ENCODE measurements around the gene AGRP. TPM values are rescaled to one million over a fixed set of nuclear protein-coding genes. Genes with fewer than 3 reads are reported as not detected.

AGRP gene
- total RNA-seq, 1 experiment from 2014 or later = not detected

GRCh38 chr16:67528870-67529581, 45.7 kb upstream of the AGRP start:
- TF ChIP-seq, protein P1, sequence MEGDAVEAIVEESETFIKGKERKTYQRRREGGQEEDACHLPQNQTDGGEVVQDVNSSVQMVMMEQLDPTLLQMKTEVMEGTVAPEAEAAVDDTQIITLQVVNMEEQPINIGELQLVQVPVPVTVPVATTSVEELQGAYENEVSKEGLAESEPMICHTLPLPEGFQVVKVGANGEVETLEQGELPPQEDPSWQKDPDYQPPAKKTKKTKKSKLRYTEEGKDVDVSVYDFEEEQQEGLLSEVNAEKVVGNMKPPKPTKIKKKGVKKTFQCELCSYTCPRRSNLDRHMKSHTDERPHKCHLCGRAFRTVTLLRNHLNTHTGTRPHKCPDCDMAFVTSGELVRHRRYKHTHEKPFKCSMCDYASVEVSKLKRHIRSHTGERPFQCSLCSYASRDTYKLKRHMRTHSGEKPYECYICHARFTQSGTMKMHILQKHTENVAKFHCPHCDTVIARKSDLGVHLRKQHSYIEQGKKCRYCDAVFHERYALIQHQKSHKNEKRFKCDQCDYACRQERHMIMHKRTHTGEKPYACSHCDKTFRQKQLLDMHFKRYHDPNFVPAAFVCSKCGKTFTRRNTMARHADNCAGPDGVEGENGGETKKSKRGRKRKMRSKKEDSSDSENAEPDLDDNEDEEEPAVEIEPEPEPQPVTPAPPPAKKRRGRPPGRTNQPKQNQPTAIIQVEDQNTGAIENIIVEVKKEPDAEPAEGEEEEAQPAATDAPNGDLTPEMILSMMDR (IDR thresholded peaks at IDR 0.05; ENCODE audit: unreplicated experiment) = no peak
- no TSS peak for BruUV-seq (replicated peaks)
- Mint-ChIP-seq H3K27ac (ENCODE audit: unreplicated experiment) (peak overlapping the region; percentile 76), H3K36me3 (ENCODE audit: insufficient read depth, unreplicated experiment) (peaks cover 45% of the 10 kb centered on the region), H3K4me3 (ENCODE audit: low read depth, unreplicated experiment) (peak overlapping the region; percentile 87), H3K4me1 (ENCODE audit: low read depth, unreplicated experiment) (peaks cover 40% of the 10 kb centered on the region), H3K9me3 (ENCODE audit: low read depth, unreplicated experiment) (no peaks in the 10 kb centered on the region), H3K27me3 (ENCODE audit: unreplicated experiment) (peaks cover 21% of the 10 kb centered on the region)
- DNase-seq = peak; percentile 65
- CTCF ChIA-PET = interaction anchor here (0.5 to 2.5 kb wide), 8 partner anchors 8 to 361 kb away, joined by 3 to 7 read pairs (median 6); partner anchors contain the start of genes ACD, ATP6V0D1, HSD11B2 and PARD6A
- intact Hi-C loops (cut with micrococcal nuclease; ENCODE audit: unreplicated experiment) = no loop called here

DNA sequence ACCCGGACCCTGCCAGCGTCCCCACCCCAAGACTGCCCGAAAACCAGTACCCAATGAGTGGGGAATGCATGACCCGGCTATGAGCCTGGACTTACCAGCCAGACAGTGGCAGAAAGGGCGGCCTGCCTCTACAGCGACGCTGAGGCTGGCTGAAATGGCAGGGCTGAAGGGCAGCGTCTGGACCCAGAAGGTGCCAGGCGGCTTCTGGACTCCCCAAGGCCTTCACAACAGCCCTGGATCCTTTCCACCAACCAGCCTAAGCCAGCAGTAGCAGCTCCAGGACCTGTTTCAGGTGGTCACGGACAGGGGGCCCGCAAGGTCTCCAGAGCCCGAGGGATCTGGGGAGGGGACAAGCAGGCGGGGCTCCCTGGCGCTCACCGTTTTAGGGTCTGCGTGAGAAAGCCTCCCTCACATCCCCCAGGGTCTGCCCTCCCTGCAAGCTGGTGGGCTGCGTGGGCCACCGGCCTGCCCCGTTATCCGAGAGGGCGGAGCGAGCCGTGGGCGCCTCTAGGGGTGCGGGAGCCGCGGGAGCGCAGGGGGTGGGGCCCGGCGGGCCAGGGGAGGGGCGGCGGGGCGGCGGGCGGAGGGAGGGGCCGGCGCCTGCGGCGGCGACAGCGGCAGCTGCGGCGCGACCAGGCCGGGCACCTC, 45.0 kb upstream of the AGRP start, which contains the start of gene RIPOR1:
RIPOR1 (plus strand) TSS at position 608 of the 648 bp plus-strand sequence. CDS start 9,618 bp downstream, outside the sequence.
- Mint-ChIP-seq H3K27me3 (ENCODE audit: unreplicated experiment) (peaks cover 24% of the 10 kb centered on the region), H3K4me3 (ENCODE audit: low read depth, unreplicated experiment) (peak within 1 kb of the TSS; percentile 87), H3K27ac (ENCODE audit: unreplicated experiment) (peak within 1 kb of the TSS; percentile 76), H3K36me3 (ENCODE audit: insufficient read depth, unreplicated experiment) (peaks cover 42% of the 10 kb centered on the region), H3K9me3 (ENCODE audit: low read depth, unreplicated experiment) (no peaks in the 10 kb centered on the region), H3K4me1 (ENCODE audit: low read depth, unreplicated experiment) (peaks cover 36% of the 10 kb centered on the region)
- TF ChIP-seq, protein P1 (IDR thresholded peaks at IDR 0.05; ENCODE audit: unreplicated experiment) = no peak
- CTCF ChIA-PET = interaction anchor here (0.5 to 2.5 kb wide), 5 partner anchors 9 to 361 kb away, joined by 3 to 7 read pairs (median 4); partner anchors contain the start of genes ATP6V0D1 and HSD11B2
- intact Hi-C loops (cut with micrococcal nuclease; ENCODE audit: unreplicated experiment) = no loop called here
- DNase-seq = peak; percentile 60
- no TSS peak for BruUV-seq (replicated peaks)

DNA sequence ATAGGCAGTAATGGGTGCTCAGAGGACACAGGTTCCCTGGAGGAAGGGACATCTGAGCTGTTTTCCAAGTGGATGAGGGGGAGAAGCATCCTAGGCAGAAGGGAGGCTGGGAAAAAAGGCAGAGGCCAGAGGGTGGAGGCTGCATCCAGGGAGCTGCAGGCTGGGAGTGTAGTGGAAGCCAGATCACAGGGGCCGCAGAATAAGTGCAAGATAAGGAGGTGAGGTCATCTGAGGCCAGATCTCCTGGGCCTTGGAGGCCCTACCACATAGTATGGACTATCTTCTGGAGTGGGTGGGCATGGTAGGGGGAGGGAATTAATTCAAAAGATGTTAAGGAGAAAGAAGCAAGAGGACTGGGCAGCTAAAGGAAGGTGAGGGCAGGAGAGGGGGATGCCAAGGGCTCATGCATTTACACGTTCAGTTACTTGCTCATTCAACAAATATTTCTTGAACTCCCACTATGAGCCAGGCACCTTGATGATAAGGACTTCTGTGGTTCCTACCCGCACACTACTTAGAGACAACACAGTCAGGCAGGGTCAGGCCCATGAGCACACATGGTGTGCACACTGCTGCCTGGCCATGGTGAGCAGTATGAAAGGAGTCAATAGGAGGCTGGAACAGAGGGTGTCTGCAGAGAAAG, 42.9 kb upstream of the AGRP start:
- CTCF ChIA-PET = interaction anchor here (0.5 to 0.9 kb wide), 3 partner anchors 10 to 280 kb away, joined by 3 read pairs; partner anchors contain the start of genes ACD, RANBP10 and TSNAXIP1
- Mint-ChIP-seq H3K27ac (ENCODE audit: unreplicated experiment) (no peak overlapping the region), H3K9me3 (ENCODE audit: low read depth, unreplicated experiment) (no peaks in the 10 kb centered on the region), H3K4me1 (ENCODE audit: low read depth, unreplicated experiment) (peaks cover 25% of the 10 kb centered on the region), H3K27me3 (ENCODE audit: unreplicated experiment) (peaks cover 24% of the 10 kb centered on the region), H3K4me3 (ENCODE audit: low read depth, unreplicated experiment) (peak overlapping the region; percentile 13), H3K36me3 (ENCODE audit: insufficient read depth, unreplicated experiment) (peaks cover 37% of the 10 kb centered on the region)
- TF ChIP-seq, protein P1 (IDR thresholded peaks at IDR 0.05; ENCODE audit: unreplicated experiment) = no peak
- no peak for DNase-seq
- BruUV-seq (replicated peaks) = no TSS peak
- intact Hi-C loops (cut with micrococcal nuclease; ENCODE audit: unreplicated experiment) = no loop called here

- no TSS peak for BruUV-seq (replicated peaks)
- H3K4me3 Mint-ChIP-seq (ENCODE audit: low read depth, unreplicated experiment) = no peak overlapping the region
- H3K9me3 Mint-ChIP-seq (ENCODE audit: low read depth, unreplicated experiment) = no peaks in the 10 kb centered on the region
- intact Hi-C loops (cut with micrococcal nuclease; ENCODE audit: unreplicated experiment) = no loop called here
- peaks cover 25% of the 10 kb centered on the region for H3K4me1 Mint-ChIP-seq (ENCODE audit: low read depth, unreplicated experiment)
- H3K27ac Mint-ChIP-seq (ENCODE audit: unreplicated experiment) = no peak overlapping the region
- peaks cover 24% of the 10 kb centered on the region for H3K27me3 Mint-ChIP-seq (ENCODE audit: unreplicated experiment)
- peaks cover 32% of the 10 kb centered on the region for H3K36me3 Mint-ChIP-seq (ENCODE audit: insufficient read depth, unreplicated experiment)
- CTCF ChIA-PET = interaction anchor here (0.8 to 0.9 kb wide), 3 partner anchors 11 to 135 kb away, joined by 3 read pairs; partner anchors contain the start of gene ACD
- TF ChIP-seq, protein P1 (IDR thresholded peaks at IDR 0.05; ENCODE audit: unreplicated experiment) = no peak
- no peak for DNase-seq
These were observed 42.0 kb upstream of the AGRP start for GRCh38 chr16:67525176-67525860.

Data from Calu3 (cell line).